Naive thymus-derived CD4-positive, alpha-beta T cell (primary cell): ENCODE results near the gene CDCA5. TPM values are rescaled to one million over a fixed set of nuclear protein-coding genes. Genes with fewer than 3 reads are reported as not detected.
A peak's percentile ranks its signal among the peaks of the same experiment; 100 is the strongest.

ENCODE experiments used
- ATAC-seq: fragments of 150-1000 bp; cut with Tn5 transposase; 2 replicates; pipeline ENCODE4 v1.10.0; 2021; ENCODE audit warnings: mild to moderate bottlenecking, moderate library complexity
- CTCF ChIA-PET: fragments of 350-600 bp; sonication (Branson Sonifier 250); formaldehyde crosslinking; loops from one replicate; lab custom pipeline; 2021; ENCODE audit warnings: antibody characterized with exemption; lab: Charles Lee
- POLR2A ChIA-PET: fragments of 350-600 bp; sonication (Branson Sonifier 250); formaldehyde crosslinking; loops from one replicate; lab custom pipeline; 2021; ENCODE audit warnings: antibody characterized with exemption, inconsistent platforms; lab: Charles Lee
- DNase-seq, 9 donors: peaks; one replicate each; pipeline versions ENCODE4 v3.0.0 to v3.0.0-alpha.2; 2020 to 2022; ENCODE audit warnings: mixed read lengths in 1 of 9
- H3K27ac ChIP-seq: one replicate; pipeline ENCODE4 v1.7.0; 2013; ENCODE audit warnings: mild to moderate bottlenecking, low read depth, low read length, moderate library complexity
- H3K27me3 ChIP-seq, 2 donors: one replicate each; pipeline ENCODE4 v1.7.0; 2013; ENCODE audit warnings: low read length in 2 of 2, mild to moderate bottlenecking in 2 of 2, moderate library complexity in 2 of 2; ENCODE audit not compliant: control insufficient read depth in 2 of 2, insufficient read depth in 2 of 2
- H3K36me3 ChIP-seq, 3 experiments: 1 replicate in 2 of 3; 2 replicates in 1 of 3; pipeline ENCODE4 v1.7.0; 2013; ENCODE audit warnings: low read length in 3 of 3, mild to moderate bottlenecking in 3 of 3, moderate library complexity in 1 of 3; ENCODE audit not compliant: insufficient read depth in 3 of 3, control insufficient read depth in 2 of 3
- H3K4me1 ChIP-seq, 2 donors: one replicate each; pipeline ENCODE4 v1.7.0; 2013; ENCODE audit warnings: low read length in 2 of 2, mild to moderate bottlenecking in 2 of 2, moderate library complexity in 1 of 2; ENCODE audit not compliant: control insufficient read depth in 2 of 2, insufficient read depth in 2 of 2
- H3K4me3 ChIP-seq: 2 replicates; pipeline ENCODE4 v1.7.0; 2013; ENCODE audit warnings: mild to moderate bottlenecking, low read length
- H3K9me3 ChIP-seq, 3 experiments: 1 replicate in 2 of 3; 2 replicates in 1 of 3; pipeline ENCODE4 v1.7.0; 2013; ENCODE audit warnings: low read length in 3 of 3; ENCODE audit not compliant: control insufficient read depth in 2 of 3
- H3K27ac Mint-ChIP-seq, 9 donors: one replicate each; pipeline ENCODE4 v1.8.0; 2020 to 2022; ENCODE audit warnings: mixed read lengths in 9 of 9, mild to moderate bottlenecking in 8 of 9, moderate library complexity in 5 of 9, inconsistent platforms in 2 of 9
- H3K27me3 Mint-ChIP-seq, 5 donors: one replicate each; pipeline ENCODE4 v1.8.0; 2021 to 2022; ENCODE audit warnings: mixed read lengths in 5 of 5, mild to moderate bottlenecking in 1 of 5
- H3K36me3 Mint-ChIP-seq, 5 donors: one replicate each; pipeline ENCODE4 v1.8.0; 2020 to 2022; ENCODE audit warnings: mixed read lengths in 5 of 5, mild to moderate bottlenecking in 3 of 5, inconsistent platforms in 1 of 5
- H3K4me1 Mint-ChIP-seq, 7 donors: one replicate each; pipeline ENCODE4 v1.8.0; 2020 to 2022; ENCODE audit warnings: mixed read lengths in 7 of 7, mild to moderate bottlenecking in 3 of 7, inconsistent platforms in 1 of 7
- H3K4me3 Mint-ChIP-seq, 10 donors: one replicate each; pipeline ENCODE4 v1.8.0; 2020 to 2022; ENCODE audit warnings: mild to moderate bottlenecking in 10 of 10, mixed read lengths in 10 of 10, moderate library complexity in 6 of 10, inconsistent platforms in 2 of 10
- H3K9me3 Mint-ChIP-seq, 11 donors: one replicate each; pipeline ENCODE4 v1.8.0; 2020 to 2022; ENCODE audit warnings: mixed read lengths in 11 of 11, mild to moderate bottlenecking in 4 of 11, inconsistent platforms in 1 of 11, moderate library complexity in 1 of 11
- intact Hi-C, 2 donors: fragments of 100-400 bp; cut with micrococcal nuclease; formaldehyde crosslinking; loops; one replicate each; pipeline ENCODE4 v1.15.1; 2023
- polyA plus RNA-seq, 2 donors: library from polyadenylated mRNA; unstranded; fragments of 300-500 nt; fragmentation: Illumina TruSeq; gene quantifications; one replicate each; pipeline ENCODE4 v1.2.3, GENCODE V29; 2021
- total RNA-seq, 6 experiments: library from RNA in 5 of 6; stranded (reverse) in 5 of 6; gene quantifications; 1 replicate in 5 of 6; 2 replicates in 1 of 6; pipeline ENCODE4 v1.2.3 and lab custom pipeline; 2021 to 2026

CDCA5 gene
- total and polyA plus RNA-seq, 7 experiments from 2014 or later = 0.31 to 68.1 (median 0.73) TPM

DNA sequence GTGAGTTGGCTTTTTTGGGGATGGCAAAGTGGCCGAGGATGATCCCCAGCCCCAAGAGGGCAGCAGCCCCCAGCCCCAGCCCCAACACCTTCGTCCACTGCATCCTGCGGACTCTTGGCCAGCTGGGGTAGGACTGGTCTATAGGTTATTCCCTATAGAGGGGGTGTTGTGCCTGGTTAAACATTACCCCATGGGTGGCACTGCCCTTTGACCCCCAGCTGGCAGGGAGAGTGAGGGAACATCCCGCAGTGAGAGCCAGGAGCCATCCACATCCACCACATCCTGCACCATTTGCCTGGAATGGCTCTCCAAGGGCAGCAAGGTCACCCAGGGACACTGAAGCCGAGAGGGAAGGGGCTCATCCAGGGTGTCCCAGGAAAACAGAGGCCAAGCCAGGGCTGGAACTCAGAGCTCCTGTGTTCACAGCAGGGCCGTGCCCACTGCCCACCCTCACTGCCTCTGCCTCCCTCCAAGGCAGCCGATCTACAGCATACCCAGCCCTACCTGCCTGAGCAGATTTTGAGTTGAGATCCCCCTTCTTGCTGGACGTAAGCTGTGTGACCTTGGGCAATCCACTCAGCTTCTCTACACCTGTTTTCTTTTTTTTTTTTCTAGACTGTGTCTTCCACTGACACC is 25.3 kb downstream of the CDCA5 start, which contains the start of gene NAALADL1:
NAALADL1 (minus strand) TSS at position 135 of the 636 bp plus-strand sequence; CDS start at position 103, 32 bp downstream.
- Histone ChIP-seq H3K27me3 (no peaks in the 10 kb centered on the region), H3K27ac (no peak within 1 kb of the TSS), H3K9me3 (no peaks in the 10 kb centered on the region), H3K4me1 (peaks cover 3 to 11% of the 10 kb centered on the region in 2 donors), H3K4me3 (no peak within 1 kb of the TSS), H3K36me3 (no peaks in the 10 kb centered on the region)
- Mint-ChIP-seq H3K36me3 (no peaks in the 10 kb centered on the region), H3K27ac (no peak within 1 kb of the TSS), H3K4me1 (peaks cover 9 to 35% (median 13%) of the 10 kb centered on the region in 7 donors), H3K27me3 (no peaks in the 10 kb centered on the region), H3K9me3 (no peaks in the 10 kb centered on the region), H3K4me3 (no peak within 1 kb of the TSS)
- ATAC-seq (no peak), DNase-seq (no peak)
- intact Hi-C loops = no loop called here
- CTCF ChIA-PET = interaction anchor here (0.7 kb wide), 1 partner anchor 293 kb away, joined by 3 read pairs; no protein-coding TSS in a partner anchor
- POLR2A ChIA-PET = no interaction called here

GRCh38 chr11:65058012-65058411 is 25.8 kb downstream of the CDCA5 start:
- no peak for ATAC-seq
- intact Hi-C loops = no loop called here
- POLR2A ChIA-PET = no interaction called here
- Mint-ChIP-seq H3K4me1 (peaks cover 11 to 40% (median 15%) of the 10 kb centered on the region in 7 donors), H3K36me3 (no peaks in the 10 kb centered on the region), H3K27ac (no peak overlapping the region), H3K9me3 (no peaks in the 10 kb centered on the region), H3K4me3 (no peak overlapping the region), H3K27me3 (no peaks in the 10 kb centered on the region)
- no peaks in the 10 kb centered on the region for H3K27me3 ChIP-seq
- peaks cover 3 to 12% of the 10 kb centered on the region in 2 donors for H3K4me1 ChIP-seq
- H3K4me3 ChIP-seq = no peak overlapping the region
- H3K9me3 ChIP-seq = no peaks in the 10 kb centered on the region
- no peaks in the 10 kb centered on the region for H3K36me3 ChIP-seq
- CTCF ChIA-PET = no interaction called here
- DNase-seq = no peak
- H3K27ac ChIP-seq = no peak overlapping the region

GRCh38 chr11:65057526-65057925 is 26.3 kb downstream of the CDCA5 start:
- intact Hi-C loops = no loop called here
- Histone ChIP-seq H3K9me3 (no peaks in the 10 kb centered on the region), H3K27ac (no peak overlapping the region), H3K4me3 (no peak overlapping the region), H3K4me1 (peaks cover 3 to 12% of the 10 kb centered on the region in 2 donors), H3K27me3 (no peaks in the 10 kb centered on the region), H3K36me3 (no peaks in the 10 kb centered on the region)
- POLR2A ChIA-PET = interaction anchor here (0.5 kb wide), 1 partner anchor 11 kb away, joined by 4 read pairs; no protein-coding TSS in a partner anchor
- Mint-ChIP-seq H3K27me3 (no peaks in the 10 kb centered on the region), H3K9me3 (no peaks in the 10 kb centered on the region), H3K36me3 (no peaks in the 10 kb centered on the region), H3K4me1 (peaks cover 11 to 40% (median 15%) of the 10 kb centered on the region in 7 donors), H3K4me3 (no peak overlapping the region), H3K27ac (no peak overlapping the region)
- no peak for DNase-seq
- CTCF ChIA-PET = no interaction called here
- no peak for ATAC-seq

GRCh38 chr11:65056999-65057398 is 26.8 kb downstream of the CDCA5 start:
- no peak for DNase-seq
- Mint-ChIP-seq H3K9me3 (no peaks in the 10 kb centered on the region), H3K36me3 (no peaks in the 10 kb centered on the region), H3K27ac (no peak overlapping the region), H3K4me3 (no peak overlapping the region), H3K27me3 (no peaks in the 10 kb centered on the region), H3K4me1 (peaks cover 11 to 40% (median 14%) of the 10 kb centered on the region in 7 donors)
- POLR2A ChIA-PET = interaction anchor here (0.5 kb wide), 1 partner anchor 11 kb away, joined by 4 read pairs; no protein-coding TSS in a partner anchor
- CTCF ChIA-PET = no interaction called here
- H3K9me3 ChIP-seq = no peaks in the 10 kb centered on the region
- H3K4me3 ChIP-seq = no peak overlapping the region
- no peak overlapping the region for H3K27ac ChIP-seq
- intact Hi-C loops = no loop called here
- peaks cover 3 to 12% of the 10 kb centered on the region in 2 donors for H3K4me1 ChIP-seq
- H3K36me3 ChIP-seq = no peaks in the 10 kb centered on the region
- no peak for ATAC-seq
- no peaks in the 10 kb centered on the region for H3K27me3 ChIP-seq

DNA sequence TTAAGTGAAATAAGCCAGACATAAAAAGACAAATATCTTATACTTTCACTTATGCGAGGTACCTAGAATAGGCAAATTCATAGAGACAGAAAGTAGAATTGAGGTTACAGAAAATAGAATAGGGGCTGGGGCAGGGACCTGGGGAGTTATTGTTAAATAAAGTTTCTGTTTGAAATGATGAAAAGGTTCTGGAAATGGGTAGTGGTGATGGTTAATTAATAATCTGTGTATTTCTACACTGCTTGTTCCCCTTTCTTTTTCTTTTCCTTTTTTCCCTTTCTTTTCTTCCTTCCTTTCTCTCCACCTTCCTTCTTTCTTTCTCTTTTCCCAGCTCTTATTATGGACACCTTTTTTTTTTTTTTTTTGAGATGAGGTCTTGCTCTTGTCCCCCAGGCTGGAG is 28.3 kb downstream of the CDCA5 start:
- no peaks in the 10 kb centered on the region for H3K36me3 Mint-ChIP-seq
- Histone ChIP-seq H3K9me3 (no peaks in the 10 kb centered on the region), H3K4me3 (no peak overlapping the region), H3K27me3 (no peaks in the 10 kb centered on the region), H3K4me1 (peaks cover 3 to 12% of the 10 kb centered on the region in 2 donors), H3K27ac (no peak overlapping the region), H3K36me3 (no peaks in the 10 kb centered on the region)
- H3K27me3 Mint-ChIP-seq = no peaks in the 10 kb centered on the region
- no peak for ATAC-seq
- ChIA-PET CTCF (interaction anchor here (1.0 kb wide), 1 partner anchor 9 kb away, joined by 3 read pairs; no protein-coding TSS in a partner anchor), POLR2A (interaction anchor here (0.6 kb wide), 1 partner anchor 212 kb away, joined by 3 read pairs; no protein-coding TSS in a partner anchor)
- peaks cover 9 to 32% (median 14%) of the 10 kb centered on the region in 7 donors for H3K4me1 Mint-ChIP-seq
- intact Hi-C loops = loop anchor here in 1 of 2 donors (2.0 kb wide), 1 partner anchor 15 kb away; the partner anchor contains the start of gene SAC3D1
- H3K4me3 Mint-ChIP-seq = no peak overlapping the region
- peak overlapping the region in 3 of 9 donors; percentile 17 to 43 (median 30) for H3K27ac Mint-ChIP-seq
- no peaks in the 10 kb centered on the region for H3K9me3 Mint-ChIP-seq
- DNase-seq = no peak

DNA sequence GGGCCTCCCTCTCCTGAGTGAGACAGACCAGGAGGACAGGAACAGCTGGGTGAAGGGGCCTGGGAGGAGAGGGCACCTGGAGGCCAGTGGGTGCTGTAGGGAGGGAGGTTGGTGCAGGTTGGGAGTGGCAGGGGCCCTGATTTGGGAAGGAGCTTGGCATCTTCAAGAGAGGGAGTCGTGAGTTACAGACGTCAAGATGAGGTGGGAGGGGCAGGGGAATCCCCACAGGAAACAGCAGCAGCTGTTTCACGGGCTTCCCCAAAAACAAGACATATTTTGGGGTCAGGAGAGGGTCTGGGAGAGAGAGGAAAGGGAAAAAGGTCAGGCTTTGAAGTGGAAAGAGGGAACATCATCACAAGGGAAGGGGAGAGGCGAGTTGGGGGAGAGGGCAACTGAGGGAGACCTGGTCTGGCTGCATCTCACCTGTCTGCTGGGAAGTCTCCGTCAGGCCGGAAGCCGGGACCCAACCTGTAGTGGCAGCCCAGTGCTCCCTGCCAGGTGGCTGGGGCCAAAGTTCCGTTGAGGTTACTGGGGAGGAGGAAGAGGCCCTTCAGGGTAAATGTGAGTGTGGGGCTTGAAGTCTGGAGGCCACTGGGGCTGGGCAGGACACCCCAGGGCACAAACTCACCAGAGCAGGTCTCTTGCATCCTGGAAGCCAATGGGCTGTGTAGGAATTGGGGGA is 29.9 kb downstream of the CDCA5 start:
- Mint-ChIP-seq H3K27ac (peak overlapping the region; percentile 24 to 92 (median 79)), H3K27me3 (no peaks in the 10 kb centered on the region), H3K4me1 (peaks cover 9 to 22% (median 14%) of the 10 kb centered on the region in 7 donors), H3K36me3 (no peaks in the 10 kb centered on the region), H3K9me3 (no peaks in the 10 kb centered on the region), H3K4me3 (peak overlapping the region; percentile 41 to 85 (median 70))
- H3K4me3 ChIP-seq = no peak overlapping the region
- H3K9me3 ChIP-seq = no peaks in the 10 kb centered on the region
- intact Hi-C loops = loop anchor here in 1 of 2 donors (2.0 kb wide), 1 partner anchor 13 kb away; the partner anchor contains the start of gene SAC3D1
- no peaks in the 10 kb centered on the region for H3K36me3 ChIP-seq
- peak; percentile 72 for ATAC-seq
- ChIA-PET CTCF (no interaction called here), POLR2A (interaction anchor here (1.4 kb wide), 1 partner anchor 11 kb away, joined by 4 read pairs; no protein-coding TSS in a partner anchor)
- peak overlapping the region; percentile 56 for H3K27ac ChIP-seq
- DNase-seq = peak in 7 of 9 donors; percentile 17 to 52 (median 39)
- peaks cover 3 to 12% of the 10 kb centered on the region in 2 donors for H3K4me1 ChIP-seq
- no peaks in the 10 kb centered on the region for H3K27me3 ChIP-seq
